HFFc6 (cell line): ENCODE data around the gene PCDHGC3. TPM values are rescaled to one million over a fixed set of nuclear protein-coding genes. Genes with fewer than 3 reads are reported as not detected.
A peak's percentile ranks its signal among the peaks of the same experiment; 100 is the strongest.

Experiments
- DNase-seq: peaks from one replicate; pipeline ENCODE4 v3.0.0-alpha.2; 2018
- H3K27ac Mint-ChIP-seq: 2 replicates; pipeline ENCODE4 v1.8.0; 2020; ENCODE audit warnings: mild to moderate bottlenecking, mixed read lengths
- H3K27me3 Mint-ChIP-seq: 2 replicates; pipeline ENCODE4 v1.8.0; 2021; ENCODE audit warnings: mild to moderate bottlenecking, moderate library complexity, mixed read lengths; ENCODE audit not compliant: insufficient read depth
- H3K36me3 Mint-ChIP-seq: 2 replicates; pipeline ENCODE4 v1.8.0; 2021; ENCODE audit warnings: low read depth, mixed read lengths
- H3K4me1 Mint-ChIP-seq: 2 replicates; pipeline ENCODE4 v1.8.0; 2020; ENCODE audit warnings: low read depth, mixed read lengths
- H3K4me3 Mint-ChIP-seq: 2 replicates; pipeline ENCODE4 v1.8.0; 2020; ENCODE audit warnings: mild to moderate bottlenecking, moderate library complexity, mixed read lengths
- H3K9me3 Mint-ChIP-seq: 2 replicates; pipeline ENCODE4 v1.8.0; 2020; ENCODE audit warnings: mild to moderate bottlenecking, mixed read lengths
- CTCF ChIP-seq: fragments of 200-600 bp; sonication (generic); IDR thresholded peaks from 2 replicates; pipeline ENCODE4 v1.5.0; 2021; ENCODE audit warnings: antibody characterized with exemption, mild to moderate bottlenecking
- total RNA-seq, 6 experiments: library from RNA; stranded (reverse); fragmentation: NEBNext Ultra II Directional; extraction: Animal tissue kit (Norgen Biotek cat#: 25700); gene quantifications; 2 replicates in 1 of 6; 3 replicates in 5 of 6; pipeline ENCODE4 v1.2.3, GENCODE V29; 2021

Gene PCDHGC3
- total RNA-seq, 6 experiments from 2014 or later, result 126 to 150 (median 132) TPM

- Mint-ChIP-seq H3K4me3 (peak overlapping the region; percentile 6; the same call in 1 of the 2 replicates), H3K36me3 (peaks cover 13% of the 10 kb centered on the region)
Measured at GRCh38 chr5:141495453-141495811, 19.7 kb downstream of the PCDHGC3 start.

GRCh38 chr5:141496038-141496437 lies 20.3 kb downstream of the PCDHGC3 start:
- no peak for TF ChIP-seq CTCF
- no peak overlapping the region for H3K4me3 Mint-ChIP-seq
- H3K27ac Mint-ChIP-seq, result peak overlapping the region; percentile 19; the same call in 1 of the 2 replicates
- H3K9me3 Mint-ChIP-seq, result no peaks in the 10 kb centered on the region
- H3K36me3 Mint-ChIP-seq, result peaks cover 7% of the 10 kb centered on the region
- H3K27me3 Mint-ChIP-seq, result no peaks in the 10 kb centered on the region
- no peak for DNase-seq
- peaks cover 28% of the 10 kb centered on the region for H3K4me1 Mint-ChIP-seq

More at GRCh38 chr5:141495453-141495811, 19.7 kb downstream of the PCDHGC3 start:
- TF ChIP-seq CTCF, result no peak
- H3K9me3 Mint-ChIP-seq, result no peaks in the 10 kb centered on the region
- no peaks in the 10 kb centered on the region for H3K27me3 Mint-ChIP-seq
- no peak for DNase-seq
- H3K27ac Mint-ChIP-seq, result peak overlapping the region; percentile 19
- peaks cover 35% of the 10 kb centered on the region for H3K4me1 Mint-ChIP-seq

GRCh38 chr5:141501761-141502160 lies 26.0 kb downstream of the PCDHGC3 start:
- Mint-ChIP-seq H3K27ac (peak overlapping the region; percentile 43; the same call in 1 of the 2 replicates), H3K27me3 (peaks cover 2% of the 10 kb centered on the region), H3K4me3 (no peak overlapping the region), H3K9me3 (no peaks in the 10 kb centered on the region), H3K36me3 (peaks cover 21% of the 10 kb centered on the region), H3K4me1 (peaks cover 2% of the 10 kb centered on the region)
- no peak for TF ChIP-seq CTCF
- DNase-seq, result no peak

GRCh38 chr5:141503681-141504080 lies 27.9 kb downstream of the PCDHGC3 start:
- no peak overlapping the region for H3K4me3 Mint-ChIP-seq
- H3K36me3 Mint-ChIP-seq, result peaks cover 15% of the 10 kb centered on the region; the same call in 1 of the 2 replicates
- H3K27me3 Mint-ChIP-seq, result peaks cover 5% of the 10 kb centered on the region

GRCh38 chr5:141504216-141504615 lies 28.4 kb downstream of the PCDHGC3 start:
- H3K4me1 Mint-ChIP-seq, result peaks cover 27% of the 10 kb centered on the region
- H3K27ac Mint-ChIP-seq, result no peak overlapping the region
- no peaks in the 10 kb centered on the region for H3K9me3 Mint-ChIP-seq
- H3K27me3 Mint-ChIP-seq, result peaks cover 5% of the 10 kb centered on the region
- TF ChIP-seq CTCF, result no peak
- H3K36me3 Mint-ChIP-seq, result peaks cover 15% of the 10 kb centered on the region; the same call in 1 of the 2 replicates
- H3K4me3 Mint-ChIP-seq, result no peak overlapping the region
- DNase-seq, result no peak

More at GRCh38 chr5:141503681-141504080, 27.9 kb downstream of the PCDHGC3 start:
- Mint-ChIP-seq H3K27ac (no peak overlapping the region), H3K9me3 (no peaks in the 10 kb centered on the region), H3K4me1 (peaks cover 22% of the 10 kb centered on the region)
- no peak for DNase-seq
- TF ChIP-seq CTCF, result no peak
